ENCODE data around the gene CDC7. TPM values are rescaled to one million over a fixed set of nuclear protein-coding genes. Genes with fewer than 3 reads are reported as not detected.

Gene CDC7
- total and polyA plus RNA-seq, 2 donors (not counting 1 experiment from before 2014, with no cell fraction given): 3.1 to 5.1 TPM

GRCh38 chr1:91501523-91501851 is 836 bp downstream of the CDC7 start:
- peak overlapping the region; percentile 80 for H3K9ac ChIP-seq (ENCODE audit: insufficient read depth, low read length)
- peak overlapping the region; percentile 92 for H3K4me2 ChIP-seq (ENCODE audit: extremely low read depth, insufficient read depth, low read length)
- H4K20me1 ChIP-seq (ENCODE audit: control insufficient read depth, extremely low read depth, insufficient read depth, low read length): no peaks in the 10 kb centered on the region
- peak overlapping the region; percentile 85 for H3K27ac ChIP-seq (ENCODE audit: insufficient read depth, low read length)
- H3K27me3 ChIP-seq (ENCODE audit: control insufficient read depth, insufficient read depth, low read length): no peaks in the 10 kb centered on the region
- H2AFZ ChIP-seq (ENCODE audit: low read length): peak overlapping the region; percentile 54
- peak in 1 of 2 donors; percentile 58 for DNase-seq (ENCODE audit: low read depth in 2 of 2)
- H3K36me3 ChIP-seq (ENCODE audit: control insufficient read depth, insufficient read depth, low read length): no peaks in the 10 kb centered on the region
- peak overlapping the region; percentile 54 to 78 (median 75) for H3K4me3 ChIP-seq (replicated peaks in 1 of 4; ENCODE audit: control extremely low read depth in 1 of 4, insufficient read depth in 1 of 4, low read depth in 3 of 4, low read length in 4 of 4)
- peaks cover 25% of the 10 kb centered on the region for H3K79me2 ChIP-seq (ENCODE audit: control insufficient read depth, insufficient read depth, low read length)
- TF ChIP-seq EZH2 (IDR thresholded peaks at IDR 0.05; ENCODE audit: low read length, missing control alignments): no peak
- TF ChIP-seq, protein P1, sequence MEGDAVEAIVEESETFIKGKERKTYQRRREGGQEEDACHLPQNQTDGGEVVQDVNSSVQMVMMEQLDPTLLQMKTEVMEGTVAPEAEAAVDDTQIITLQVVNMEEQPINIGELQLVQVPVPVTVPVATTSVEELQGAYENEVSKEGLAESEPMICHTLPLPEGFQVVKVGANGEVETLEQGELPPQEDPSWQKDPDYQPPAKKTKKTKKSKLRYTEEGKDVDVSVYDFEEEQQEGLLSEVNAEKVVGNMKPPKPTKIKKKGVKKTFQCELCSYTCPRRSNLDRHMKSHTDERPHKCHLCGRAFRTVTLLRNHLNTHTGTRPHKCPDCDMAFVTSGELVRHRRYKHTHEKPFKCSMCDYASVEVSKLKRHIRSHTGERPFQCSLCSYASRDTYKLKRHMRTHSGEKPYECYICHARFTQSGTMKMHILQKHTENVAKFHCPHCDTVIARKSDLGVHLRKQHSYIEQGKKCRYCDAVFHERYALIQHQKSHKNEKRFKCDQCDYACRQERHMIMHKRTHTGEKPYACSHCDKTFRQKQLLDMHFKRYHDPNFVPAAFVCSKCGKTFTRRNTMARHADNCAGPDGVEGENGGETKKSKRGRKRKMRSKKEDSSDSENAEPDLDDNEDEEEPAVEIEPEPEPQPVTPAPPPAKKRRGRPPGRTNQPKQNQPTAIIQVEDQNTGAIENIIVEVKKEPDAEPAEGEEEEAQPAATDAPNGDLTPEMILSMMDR (conservative IDR thresholded peaks at IDR 0.05 in 1 of 2, IDR thresholded peaks at IDR 0.05 in 1 of 2; ENCODE audit: low read depth in 1 of 2, low read length in 2 of 2): no peak
- H3K4me1 ChIP-seq (ENCODE audit: control insufficient read depth, extremely low read depth, insufficient read depth, low read length): peaks cover 13% of the 10 kb centered on the region
- H3K9me3 ChIP-seq (ENCODE audit: control insufficient read depth, insufficient read depth, low read depth, low read length): no peaks in the 10 kb centered on the region

DNA sequence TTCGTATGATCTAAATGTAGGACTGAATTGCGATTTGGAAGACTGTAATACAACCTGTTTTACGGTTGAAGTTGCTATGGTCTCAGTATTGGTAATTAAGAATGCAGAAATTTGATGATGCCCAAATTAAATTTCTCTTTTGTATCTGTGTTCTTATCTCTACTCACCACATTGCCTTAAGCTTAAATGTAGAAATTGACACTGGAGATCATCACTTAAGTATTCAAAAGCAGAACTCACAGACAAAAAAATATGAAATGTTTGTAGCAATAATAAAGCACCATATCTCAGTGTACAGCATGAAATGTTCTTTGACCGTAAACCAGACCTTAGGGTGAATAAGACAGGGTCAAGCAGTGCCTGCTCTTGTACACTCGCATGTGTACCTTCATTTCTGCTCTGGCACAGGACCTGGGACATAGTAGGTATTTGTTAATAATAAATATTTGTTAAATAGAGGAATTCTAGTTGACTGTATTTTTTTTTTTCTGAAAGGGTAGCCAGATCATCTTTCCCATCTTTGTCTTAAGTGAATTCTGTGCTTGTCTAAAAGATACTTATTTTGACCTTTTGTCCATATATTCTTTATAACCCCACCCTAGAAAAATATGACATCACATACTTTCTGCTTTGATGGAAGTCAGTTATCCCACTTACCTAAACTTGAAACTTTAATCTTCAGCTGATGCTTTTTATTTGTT is 1.5 kb downstream of the CDC7 start:
- Histone ChIP-seq H3K4me2 (ENCODE audit: extremely low read depth, insufficient read depth, low read length) (peak overlapping the region; percentile 92), H3K9me3 (ENCODE audit: control insufficient read depth, insufficient read depth, low read depth, low read length) (no peaks in the 10 kb centered on the region), H4K20me1 (ENCODE audit: control insufficient read depth, extremely low read depth, insufficient read depth, low read length) (no peaks in the 10 kb centered on the region), H3K4me1 (ENCODE audit: control insufficient read depth, extremely low read depth, insufficient read depth, low read length) (peaks cover 13% of the 10 kb centered on the region), H3K4me3 (replicated peaks in 1 of 4; ENCODE audit: control extremely low read depth in 1 of 4, insufficient read depth in 1 of 4, low read depth in 3 of 4, low read length in 4 of 4) (peak overlapping the region; percentile 54 to 78 (median 75)), H3K27ac (ENCODE audit: insufficient read depth, low read length) (peak overlapping the region; percentile 85), H3K9ac (ENCODE audit: insufficient read depth, low read length) (no peak overlapping the region), H3K36me3 (ENCODE audit: control insufficient read depth, insufficient read depth, low read length) (no peaks in the 10 kb centered on the region), H3K27me3 (ENCODE audit: control insufficient read depth, insufficient read depth, low read length) (no peaks in the 10 kb centered on the region), H3K79me2 (ENCODE audit: control insufficient read depth, insufficient read depth, low read length) (peaks cover 27% of the 10 kb centered on the region), H2AFZ (ENCODE audit: low read length) (peak overlapping the region; percentile 1)
- DNase-seq (ENCODE audit: low read depth in 2 of 2): no peak
- TF ChIP-seq, protein P1 (conservative IDR thresholded peaks at IDR 0.05 in 1 of 2, IDR thresholded peaks at IDR 0.05 in 1 of 2; ENCODE audit: low read depth in 1 of 2, low read length in 2 of 2): no peak
- TF ChIP-seq EZH2 (IDR thresholded peaks at IDR 0.05; ENCODE audit: low read length, missing control alignments): no peak

GRCh38 chr1:91502672-91503184 is 2.1 kb downstream of the CDC7 start:
- Histone ChIP-seq H3K79me2 (ENCODE audit: control insufficient read depth, insufficient read depth, low read length) (peaks cover 27% of the 10 kb centered on the region), H3K4me1 (ENCODE audit: control insufficient read depth, extremely low read depth, insufficient read depth, low read length) (peaks cover 13% of the 10 kb centered on the region), H3K27me3 (ENCODE audit: control insufficient read depth, insufficient read depth, low read length) (no peaks in the 10 kb centered on the region), H3K9ac (ENCODE audit: insufficient read depth, low read length) (no peak overlapping the region), H2AFZ (ENCODE audit: low read length) (peak overlapping the region; percentile 14), H3K4me2 (ENCODE audit: extremely low read depth, insufficient read depth, low read length) (peak overlapping the region; percentile 92), H3K36me3 (ENCODE audit: control insufficient read depth, insufficient read depth, low read length) (no peaks in the 10 kb centered on the region), H4K20me1 (ENCODE audit: control insufficient read depth, extremely low read depth, insufficient read depth, low read length) (no peaks in the 10 kb centered on the region), H3K27ac (ENCODE audit: insufficient read depth, low read length) (no peak overlapping the region), H3K9me3 (ENCODE audit: control insufficient read depth, insufficient read depth, low read depth, low read length) (no peaks in the 10 kb centered on the region), H3K4me3 (replicated peaks in 1 of 4; ENCODE audit: control extremely low read depth in 1 of 4, insufficient read depth in 1 of 4, low read depth in 3 of 4, low read length in 4 of 4) (peak overlapping the region; percentile 54 to 78 (median 75))
- TF ChIP-seq, protein P1 (conservative IDR thresholded peaks at IDR 0.05 in 1 of 2, IDR thresholded peaks at IDR 0.05 in 1 of 2; ENCODE audit: low read depth in 1 of 2, low read length in 2 of 2): peak in 1 of 2 donors; percentile 47
- TF ChIP-seq EZH2 (IDR thresholded peaks at IDR 0.05; ENCODE audit: low read length, missing control alignments): no peak
- DNase-seq (ENCODE audit: low read depth in 2 of 2): peak; percentile 46 to 54
